ENCODE results near the gene ADAMTS15.
A peak's percentile ranks its signal among the peaks of the same experiment; 100 is the strongest.

The ADAMTS15 gene

GRCh38 chr11:130478204-130478701 lies 29.8 kb downstream of the ADAMTS15 start:
- DNase-seq (ENCODE audit: low spot score): no peak

DNA sequence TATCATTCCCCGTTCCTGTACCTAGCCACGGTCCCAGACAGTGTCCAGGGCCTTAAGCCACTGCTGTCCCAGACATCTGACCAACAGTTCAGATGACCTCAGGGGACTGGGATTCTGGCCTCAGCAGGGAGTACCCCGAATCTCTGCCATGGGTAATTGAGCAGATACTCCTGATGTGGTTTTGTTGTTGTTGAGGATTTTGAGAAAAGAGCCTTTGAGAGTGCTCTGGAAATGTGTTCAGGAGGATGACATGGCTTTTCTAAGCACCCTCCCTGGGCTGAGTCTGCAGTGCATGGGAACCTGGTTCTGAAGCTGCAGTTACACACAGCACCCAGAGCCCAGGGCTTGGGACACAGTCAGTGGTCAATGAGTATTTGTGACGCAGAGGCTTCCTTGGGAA lies 30.4 kb downstream of the ADAMTS15 start:
- no peak for DNase-seq (ENCODE audit: low spot score)

DNA sequence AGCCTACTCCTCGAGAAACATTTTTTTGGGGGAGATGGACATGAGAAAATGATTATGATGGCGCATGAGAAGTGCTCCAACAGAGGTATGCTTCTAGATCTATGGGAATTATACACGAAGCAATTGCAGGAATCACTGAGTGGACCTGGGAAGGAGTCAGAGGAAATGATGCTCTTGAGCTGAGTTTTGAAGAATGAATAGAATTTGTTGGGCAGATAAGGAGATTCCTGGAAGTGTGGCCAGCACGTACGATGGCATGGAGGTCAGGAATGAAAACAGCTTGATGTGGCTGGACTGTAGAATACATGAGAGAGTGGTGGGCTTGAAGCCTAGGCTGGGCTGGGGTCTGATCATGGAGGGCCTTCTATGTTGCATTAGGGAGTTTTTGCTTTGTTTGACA lies 31.7 kb downstream of the ADAMTS15 start:
- DNase-seq (ENCODE audit: low spot score): no peak

- no peak for DNase-seq (ENCODE audit: low spot score)
Observed at GRCh38 chr11:130480711-130481140, 32.3 kb downstream of the ADAMTS15 start.

DNA sequence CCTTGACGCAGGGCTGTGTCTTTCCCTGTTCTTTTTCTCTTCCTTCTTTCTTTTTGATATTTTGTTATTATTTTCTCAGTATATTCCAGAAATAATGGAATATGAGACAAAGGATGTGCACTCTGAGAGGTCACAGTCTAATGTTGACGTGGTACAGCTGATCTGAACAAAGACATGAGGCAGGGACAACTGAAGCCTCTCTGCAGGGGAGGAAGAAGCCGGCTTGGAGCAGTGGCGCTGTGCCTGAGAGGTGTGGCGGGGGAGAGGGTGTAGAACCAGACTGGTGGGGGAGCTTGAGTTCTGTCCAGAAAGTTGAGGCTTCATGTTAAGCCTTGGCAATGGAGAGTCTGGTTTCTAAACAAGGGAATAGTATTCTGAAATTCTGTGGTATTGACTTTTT lies 34.7 kb downstream of the ADAMTS15 start:
- no peak for DNase-seq (ENCODE audit: low spot score)

DNA sequence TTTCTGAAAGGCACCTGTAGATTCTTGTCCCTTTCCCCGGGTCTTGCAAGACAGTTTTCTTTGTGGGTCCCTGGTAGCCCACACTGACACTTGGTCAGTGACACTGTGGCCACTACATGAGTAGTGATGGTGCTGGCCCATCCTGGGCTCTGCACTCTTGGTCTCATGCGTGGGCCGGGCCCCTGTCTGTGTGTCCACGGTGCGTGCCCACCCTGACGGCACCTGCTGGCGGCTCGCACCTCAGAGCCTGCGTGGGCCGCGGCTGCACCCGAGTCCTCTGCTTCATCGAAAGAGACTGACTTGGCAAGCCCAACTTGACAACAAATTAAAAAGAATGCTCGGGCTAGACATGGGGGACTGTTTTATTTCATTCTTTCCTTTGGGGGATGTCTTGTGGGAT lies 37.5 kb downstream of the ADAMTS15 start:
- peak; percentile 21 for DNase-seq (ENCODE audit: low spot score)

DNA sequence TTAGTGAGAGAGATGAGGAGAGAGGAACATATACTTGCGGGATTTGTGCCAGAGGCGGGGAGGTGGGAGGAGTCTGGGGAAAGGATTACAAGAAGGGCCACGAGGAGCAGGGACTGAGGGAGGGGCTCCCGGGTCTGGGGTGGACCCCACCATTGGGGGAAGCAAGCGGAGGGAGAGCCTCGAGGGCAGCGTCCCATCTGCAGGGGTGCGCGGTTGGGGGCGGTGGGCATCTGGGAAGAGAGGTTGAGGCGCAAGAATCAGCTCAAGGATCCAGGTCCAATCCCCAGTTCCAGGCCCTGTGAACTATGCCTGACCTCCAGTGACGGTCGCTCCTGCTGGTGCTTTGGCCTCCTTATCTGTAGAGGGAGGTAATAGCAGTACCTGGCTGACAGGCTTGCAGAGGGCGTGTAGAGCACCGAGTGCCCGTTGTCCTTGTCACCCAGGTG lies 38.0 kb downstream of the ADAMTS15 start:
- no peak for DNase-seq (ENCODE audit: low spot score)

DNA sequence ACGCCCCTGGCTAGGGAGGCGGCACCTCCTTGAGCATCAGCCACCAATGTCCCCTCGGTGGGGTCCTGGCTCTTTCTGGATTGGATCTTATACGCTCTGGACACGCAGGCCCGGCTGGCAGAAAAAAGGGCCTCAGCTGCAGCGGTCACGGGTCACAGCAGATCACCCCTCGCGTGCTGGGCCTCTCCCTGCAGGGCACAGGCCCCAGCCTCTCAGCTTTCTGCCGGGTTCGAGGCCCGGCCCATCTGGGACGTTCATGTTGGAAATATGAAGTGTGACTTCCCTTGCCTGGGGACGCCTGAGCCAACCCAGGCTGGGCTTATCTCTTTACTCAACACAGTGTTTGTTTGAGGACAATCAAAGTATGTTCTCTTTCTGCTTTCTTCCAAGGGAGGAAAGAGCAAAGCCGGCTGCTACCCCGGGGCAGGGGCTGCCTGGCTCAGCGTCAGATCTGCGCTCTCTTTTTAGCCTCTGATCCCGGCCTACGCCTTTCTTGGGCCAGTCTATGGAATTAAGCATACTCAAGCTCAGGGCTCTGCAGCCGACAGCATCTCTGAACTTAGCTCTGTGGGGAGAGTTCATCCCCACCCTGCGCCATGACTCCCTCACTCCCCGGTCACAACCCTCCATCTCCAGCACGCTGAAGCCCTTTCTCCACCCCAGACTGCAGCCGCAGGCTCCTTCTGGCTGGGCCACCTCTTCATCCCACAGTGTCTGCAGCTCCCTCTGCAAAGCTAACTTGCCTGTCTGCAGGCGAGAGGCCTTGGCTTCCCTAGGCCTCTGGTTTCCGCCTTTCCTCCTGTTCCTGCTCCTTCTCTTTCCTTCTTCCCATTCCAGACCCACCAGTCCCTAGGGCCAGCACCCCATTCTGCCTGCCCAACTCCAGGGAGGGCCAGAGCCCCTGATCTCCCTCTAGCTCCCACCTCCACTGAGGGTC lies 38.8 kb downstream of the ADAMTS15 start:
- no peak for DNase-seq (ENCODE audit: low spot score)

GRCh38 chr11:130487924-130488815 lies 39.7 kb downstream of the ADAMTS15 start:
- no peak for DNase-seq (ENCODE audit: low spot score)

DNA sequence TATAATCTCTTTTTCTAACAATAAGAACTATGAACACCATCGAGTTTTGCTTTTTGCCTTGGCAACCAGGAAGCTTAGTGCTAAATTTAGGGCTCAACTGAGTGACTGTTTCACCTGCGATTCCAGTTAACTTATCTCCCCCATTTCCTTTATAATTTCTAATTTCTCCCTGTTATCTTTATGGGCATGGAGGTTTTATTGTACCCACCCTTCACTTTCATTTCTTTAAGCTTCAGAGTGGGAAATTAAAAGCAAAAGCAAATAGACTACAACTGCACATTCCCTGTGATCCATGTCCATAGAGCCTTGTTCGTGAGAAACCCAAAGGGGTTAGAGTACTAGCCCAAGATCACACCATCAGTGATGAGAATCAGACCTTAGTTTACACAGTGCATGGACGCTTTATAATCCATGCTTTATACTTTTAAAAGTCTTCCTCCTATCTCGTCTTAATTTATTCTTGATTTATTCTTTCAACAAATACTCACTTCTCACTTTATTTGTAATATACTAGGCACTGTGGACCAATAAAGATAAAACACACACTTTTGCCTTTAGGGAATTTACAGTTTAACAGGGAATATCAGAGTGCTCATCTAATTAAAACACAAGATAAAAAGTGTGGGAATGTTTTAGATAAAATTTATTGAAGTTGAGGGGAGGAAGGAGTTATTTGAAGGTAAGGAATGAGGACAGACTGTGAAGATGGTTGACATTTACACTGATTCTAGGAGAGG lies 40.6 kb downstream of the ADAMTS15 start:
- DNase-seq (ENCODE audit: low spot score): no peak

DNA sequence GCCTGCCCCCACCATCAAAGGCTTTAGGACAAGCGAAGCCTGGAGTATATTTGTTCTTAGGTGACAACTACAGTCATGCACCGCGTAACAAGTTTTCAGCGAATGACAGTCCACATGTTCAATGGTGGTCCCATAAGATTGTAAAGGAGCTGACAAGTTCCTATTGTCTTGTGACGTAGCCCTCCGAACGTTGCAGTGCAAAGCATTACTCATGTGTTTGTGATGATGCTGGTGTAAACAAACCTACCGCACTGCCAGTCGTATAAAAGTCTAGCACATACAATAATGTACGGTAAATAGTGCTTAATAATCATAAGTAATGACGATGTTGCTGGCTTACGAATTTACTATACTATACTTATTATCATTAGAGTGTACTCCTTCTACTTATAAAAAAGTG lies 41.3 kb downstream of the ADAMTS15 start:
- no peak for DNase-seq (ENCODE audit: low spot score)

DNA sequence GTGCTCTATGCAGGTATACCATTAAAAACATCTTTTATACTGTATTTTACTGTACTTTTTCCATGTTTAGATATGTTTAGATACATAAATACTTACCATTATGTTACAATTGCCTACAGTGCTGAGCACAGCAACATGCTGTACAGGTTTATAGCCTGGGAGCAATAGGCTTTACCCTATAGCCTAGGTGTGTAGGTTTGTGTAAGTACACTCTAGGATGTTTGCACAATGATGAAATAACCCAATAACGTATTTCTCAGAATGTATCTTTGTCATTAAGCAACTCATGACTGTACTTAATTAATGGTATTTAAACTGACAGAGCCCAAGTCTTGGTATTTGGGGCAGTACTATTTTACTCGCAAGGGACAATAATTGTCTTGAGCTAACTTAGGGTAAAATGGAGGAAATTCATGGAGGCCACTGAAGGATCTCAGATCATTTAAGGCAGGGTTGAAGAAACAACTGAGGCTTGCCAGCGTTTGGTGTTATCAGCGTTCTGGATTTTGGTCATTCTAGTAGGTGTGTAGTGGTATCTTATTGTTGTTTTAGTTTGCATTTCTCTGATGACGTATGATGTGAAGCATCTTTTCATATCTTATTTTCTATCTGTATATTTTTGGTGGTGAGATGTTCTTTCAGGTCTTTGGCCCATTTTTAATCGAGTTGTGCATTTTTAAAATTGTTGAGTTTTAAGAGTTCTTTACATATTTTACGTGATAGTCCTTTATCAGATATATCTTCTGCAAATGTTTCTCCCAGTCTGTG lies 42.4 kb downstream of the ADAMTS15 start:
- DNase-seq (ENCODE audit: low spot score): no peak

GRCh38 chr11:130498181-130498580 lies 49.7 kb downstream of the ADAMTS15 start:
- DNase-seq (ENCODE audit: low spot score): no peak

DNA sequence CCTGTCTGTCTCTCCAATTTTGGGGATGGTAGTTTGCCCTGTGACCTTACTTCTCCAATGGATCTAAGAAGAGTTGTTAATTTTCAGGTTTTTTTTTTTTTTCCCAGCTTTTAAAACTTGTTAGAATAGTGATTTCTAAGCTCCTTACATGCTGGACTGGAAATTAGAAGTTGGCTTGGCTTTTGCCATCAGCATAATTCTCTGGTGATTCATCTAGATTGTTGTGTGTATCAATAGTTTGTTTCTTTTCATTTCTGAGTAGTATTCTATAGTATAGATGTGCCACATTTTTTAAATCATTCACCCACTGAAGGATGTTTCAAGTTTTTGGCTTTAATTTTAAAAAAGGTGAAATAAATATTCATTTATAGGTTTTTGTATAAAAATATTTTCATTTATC lies 51.4 kb downstream of the ADAMTS15 start:
- DNase-seq (ENCODE audit: low spot score): no peak

DNA sequence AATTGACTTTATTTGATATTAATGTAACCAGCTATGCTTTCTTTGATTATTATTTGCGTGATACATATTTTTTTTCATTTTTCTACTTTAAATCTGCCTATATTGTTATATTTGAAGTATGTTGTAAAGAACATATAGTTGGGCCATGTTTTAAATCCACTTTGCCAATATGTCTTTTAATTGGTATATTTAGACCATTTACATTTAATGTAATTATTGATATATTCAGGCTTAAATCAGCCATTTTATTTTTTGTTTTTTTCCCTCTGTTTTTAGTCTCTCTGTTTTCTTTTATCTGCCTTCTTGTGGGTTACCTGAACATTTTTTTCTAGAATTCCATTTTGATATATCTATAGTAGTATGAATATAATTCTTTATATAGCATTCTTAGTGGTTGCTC lies 55.9 kb downstream of the ADAMTS15 start:
- DNase-seq (ENCODE audit: low spot score): no peak

GRCh38 chr11:130508913-130509312 lies 60.5 kb downstream of the ADAMTS15 start:
- DNase-seq (ENCODE audit: low spot score): no peak

- no peak for DNase-seq (ENCODE audit: low spot score)
Observed at GRCh38 chr11:130509942-130510341, 61.5 kb downstream of the ADAMTS15 start.

- no peak for DNase-seq (ENCODE audit: low spot score)
Observed at GRCh38 chr11:130510407-130511006, 62.1 kb downstream of the ADAMTS15 start.

DNA sequence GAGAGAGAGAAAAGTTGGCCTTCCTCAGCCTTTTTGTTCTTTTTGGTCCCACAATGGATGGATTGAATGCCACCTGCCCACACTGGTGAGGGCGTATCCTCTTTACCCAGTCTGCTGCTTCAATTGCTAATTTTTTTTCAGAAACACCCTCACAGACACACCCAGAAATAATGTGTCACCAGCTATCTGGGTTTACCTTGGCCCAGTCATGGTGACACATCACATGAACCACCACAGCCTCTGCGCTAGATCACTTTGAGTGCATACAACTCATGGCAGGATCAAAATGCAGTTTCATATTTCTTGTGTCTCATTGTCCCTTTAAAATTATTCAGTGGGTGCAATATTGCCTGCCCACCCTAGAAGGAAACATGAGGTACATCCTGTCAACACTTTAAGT lies 63.3 kb downstream of the ADAMTS15 start:
- DNase-seq (ENCODE audit: low spot score): no peak

DNA sequence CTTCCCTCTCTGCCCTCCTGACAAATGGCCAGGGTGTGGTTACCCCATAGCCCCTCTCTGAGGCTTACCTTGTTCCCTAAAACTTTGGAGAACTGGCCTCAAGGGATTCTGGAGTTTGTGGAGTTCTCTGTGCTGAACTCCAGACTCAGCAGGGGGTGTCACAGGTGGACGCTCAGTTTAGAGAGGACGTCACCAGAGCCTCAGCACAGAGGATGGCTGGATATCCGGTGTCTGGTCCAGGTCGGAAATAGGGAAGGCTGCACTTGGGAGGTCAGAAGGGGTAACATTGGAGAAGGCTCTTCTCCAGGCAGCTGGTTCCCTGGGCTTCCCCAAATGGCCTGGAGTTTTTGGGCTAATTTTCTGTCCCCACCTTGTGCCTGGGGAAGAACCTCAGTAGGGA lies 64.2 kb downstream of the ADAMTS15 start:
- peak; percentile 4 for DNase-seq (ENCODE audit: low spot score)

DNA sequence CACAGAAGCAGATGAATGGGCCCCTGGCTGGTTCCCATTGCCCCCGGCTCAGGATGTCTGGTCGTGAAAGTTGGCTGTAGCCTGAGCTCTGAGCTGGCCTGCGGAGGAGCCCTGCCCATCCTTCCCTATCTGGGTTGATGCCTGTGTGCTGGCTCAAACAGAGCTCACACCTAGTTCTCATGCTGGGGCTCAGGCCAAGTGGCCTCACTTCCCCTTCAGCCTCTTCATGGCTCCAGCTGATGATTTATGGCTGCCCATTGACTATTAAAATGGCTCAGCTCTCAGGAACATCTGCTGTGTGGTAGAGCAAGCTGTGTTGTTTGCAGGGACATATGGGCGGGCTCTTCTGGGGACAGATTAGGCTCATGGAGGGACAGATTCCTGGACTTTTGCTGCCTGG lies 64.7 kb downstream of the ADAMTS15 start:
- peak; percentile 5 for DNase-seq (ENCODE audit: low spot score)
